Body of pancreas (tissue), 4 donors: ENCODE data around the gene SCFD2. TPM values are rescaled to one million over a fixed set of nuclear protein-coding genes. Genes with fewer than 3 reads are reported as not detected.

ENCODE experiments used
- ATAC-seq: fragments of 150-250 bp; one replicate; pipeline ENCODE4 v1.9.1; 2016
- DNase-seq, 4 donors: peaks; one replicate each; pipeline ENCODE4 v3.0.0-alpha.2; 2019
- H3K27ac ChIP-seq, 4 donors: fragments of 200-600 bp; sonication (generic); 1 replicate in 3 of 4; 2 replicates in 1 of 4; pipeline versions ENCODE4 v1.5.1 to v1.6.1; 2016 to 2019; ENCODE audit warnings: mild to moderate bottlenecking in 1 of 4, mixed read lengths in 1 of 4, moderate library complexity in 1 of 4
- H3K27me3 ChIP-seq, 2 donors: fragments of 200-600 bp; sonication (generic); one replicate each; pipeline ENCODE4 v1.6.0; 2016; ENCODE audit warnings: mild to moderate bottlenecking in 1 of 2
- H3K36me3 ChIP-seq, 2 donors: fragments of 200-600 bp; sonication (generic); replicated peaks in 1 of 2; 2 replicates each; pipeline ENCODE4 v1.5.1; 2016; ENCODE audit warnings: low read depth in 2 of 2; ENCODE audit not compliant: insufficient read depth in 1 of 2
- H3K4me1 ChIP-seq: fragments of 200-600 bp; sonication (generic); one replicate; pipeline ENCODE4 v1.6.0; 2016
- H3K4me3 ChIP-seq, 2 donors: fragments of 200-600 bp; sonication (generic); 1 replicate in 1 of 2; 2 replicates in 1 of 2; pipeline ENCODE4 v1.5.1; 2016 to 2019
- H3K9me3 ChIP-seq, 3 donors: fragments of 200-600 bp; sonication (generic); 1 replicate in 2 of 3; 2 replicates in 1 of 3; pipeline ENCODE4 v1.5.1; 2016
- POLR2A ChIP-seq, 3 donors: fragments of 450-650 bp; IDR thresholded peaks; one replicate each; pipeline ENCODE4 v1.6.1; 2016; ENCODE audit warnings: antibody characterized with exemption in 3 of 3, mild to moderate bottlenecking in 2 of 3
- WGBS, 2 donors: methylation state at CpG; one replicate each; pipeline ENCODE4 v1.1.5; 2017; 5-methylcytosine and 5-hydroxymethylcytosine counted together
- intact Hi-C: fragments of 100-400 bp; cut with DNase I; formaldehyde crosslinking; loops from one replicate; pipeline ENCODE4 v1.15.1; 2023
- total RNA-seq, 2 donors: library from RNA; depleted of rRNA; stranded (reverse); fragments of >200 nt; gene quantifications; one replicate each; pipeline ENCODE4 v1.1.0, GENCODE V29; 2016
- TF ChIP-seq, protein P1 (sequence below), 7 experiments: fragments of 450-650 bp in 4 of 7; fragments of 200-600 bp in 3 of 7; sonication (generic) in 3 of 7; IDR thresholded peaks; one replicate each; pipeline ENCODE4 v1.5.1; 2016 to 2019; ENCODE audit warnings: antibody characterized with exemption in 7 of 7

The SCFD2 gene
- total RNA-seq, 2 donors from 2014 or later, result 17.9 to 53.7 TPM

DNA sequence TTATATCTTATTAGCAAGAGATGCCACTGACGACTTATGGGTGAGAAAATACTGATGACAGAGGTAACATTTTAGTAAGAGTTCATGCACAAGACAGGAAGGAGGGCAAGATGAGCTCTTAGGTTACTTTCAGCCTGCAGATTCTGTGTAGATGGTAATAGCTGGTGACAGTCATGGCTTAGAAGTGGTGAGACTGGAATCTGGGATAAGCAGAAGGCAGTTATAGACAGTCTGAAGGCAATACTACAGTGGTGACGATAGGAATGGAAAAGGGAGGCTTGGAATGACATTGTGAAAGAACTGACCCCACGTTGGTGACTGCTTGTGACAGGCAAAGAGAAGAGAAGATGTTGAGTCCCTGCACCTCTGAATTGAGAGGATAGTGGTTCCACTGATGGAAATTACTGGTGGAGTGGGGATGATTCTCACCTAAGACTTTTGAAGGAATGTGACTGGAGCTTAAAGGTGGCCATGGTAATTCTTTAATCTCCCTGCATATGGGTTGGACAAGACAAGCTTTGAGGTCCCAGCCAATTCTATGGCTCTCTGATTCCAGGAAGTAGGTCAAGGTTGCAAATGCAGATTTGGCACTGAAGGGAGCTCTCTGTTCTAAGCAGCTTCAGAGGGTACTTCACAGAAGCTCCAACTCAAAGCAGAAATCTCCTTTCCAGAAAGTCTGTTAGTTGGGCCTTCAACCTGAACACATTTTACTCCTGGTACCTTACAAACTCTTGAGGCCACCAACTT lies 404.0 kb downstream of the SCFD2 start:
- ATAC-seq, result peak; percentile 59
- Histone ChIP-seq H3K4me3 (no peak overlapping the region), H3K27me3 (no peaks in the 10 kb centered on the region), H3K27ac (peak overlapping the region in 1 of 4 donors; percentile 17), H3K36me3 (no peaks in the 10 kb centered on the region), H3K9me3 (no peaks in the 10 kb centered on the region), H3K4me1 (peaks cover 31% of the 10 kb centered on the region)
- DNase-seq, result peak; percentile 18 to 47 (median 32)
- WGBS, 2 donors, result 77 to 87% methylated on average over 3 of the region's 3 CpGs
- intact Hi-C loops, result no loop called here
- TF ChIP-seq POLR2A (IDR thresholded peaks at IDR 0.05), result no peak

DNA sequence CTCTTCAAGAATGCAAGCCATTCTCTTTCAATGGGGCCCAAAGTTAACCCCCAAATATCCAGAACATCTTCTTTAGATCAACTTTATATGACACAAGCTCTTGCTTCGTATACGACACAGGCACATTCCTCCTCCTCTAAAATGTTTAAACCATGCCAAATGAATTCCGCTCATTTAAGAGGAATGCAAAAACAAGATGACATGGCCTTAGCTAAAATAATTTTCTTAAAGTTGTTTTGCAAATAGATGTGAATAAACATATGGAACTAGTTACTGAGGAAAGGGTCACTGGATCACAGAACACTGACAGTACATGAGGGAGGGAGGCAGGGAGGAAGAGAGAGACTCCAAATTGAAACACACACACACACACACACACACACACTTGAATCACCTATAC lies 406.3 kb downstream of the SCFD2 start:
- H3K4me3 ChIP-seq, result no peak overlapping the region
- TF ChIP-seq, protein P1, sequence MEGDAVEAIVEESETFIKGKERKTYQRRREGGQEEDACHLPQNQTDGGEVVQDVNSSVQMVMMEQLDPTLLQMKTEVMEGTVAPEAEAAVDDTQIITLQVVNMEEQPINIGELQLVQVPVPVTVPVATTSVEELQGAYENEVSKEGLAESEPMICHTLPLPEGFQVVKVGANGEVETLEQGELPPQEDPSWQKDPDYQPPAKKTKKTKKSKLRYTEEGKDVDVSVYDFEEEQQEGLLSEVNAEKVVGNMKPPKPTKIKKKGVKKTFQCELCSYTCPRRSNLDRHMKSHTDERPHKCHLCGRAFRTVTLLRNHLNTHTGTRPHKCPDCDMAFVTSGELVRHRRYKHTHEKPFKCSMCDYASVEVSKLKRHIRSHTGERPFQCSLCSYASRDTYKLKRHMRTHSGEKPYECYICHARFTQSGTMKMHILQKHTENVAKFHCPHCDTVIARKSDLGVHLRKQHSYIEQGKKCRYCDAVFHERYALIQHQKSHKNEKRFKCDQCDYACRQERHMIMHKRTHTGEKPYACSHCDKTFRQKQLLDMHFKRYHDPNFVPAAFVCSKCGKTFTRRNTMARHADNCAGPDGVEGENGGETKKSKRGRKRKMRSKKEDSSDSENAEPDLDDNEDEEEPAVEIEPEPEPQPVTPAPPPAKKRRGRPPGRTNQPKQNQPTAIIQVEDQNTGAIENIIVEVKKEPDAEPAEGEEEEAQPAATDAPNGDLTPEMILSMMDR (IDR thresholded peaks at IDR 0.05), result no peak
- no peak for TF ChIP-seq POLR2A (IDR thresholded peaks at IDR 0.05)
- H3K27me3 ChIP-seq, result no peaks in the 10 kb centered on the region
- no peaks in the 10 kb centered on the region for H3K9me3 ChIP-seq
- intact Hi-C loops, result no loop called here
- H3K36me3 ChIP-seq, result no peaks in the 10 kb centered on the region
- H3K27ac ChIP-seq, result no peak overlapping the region
- ATAC-seq (no peak), DNase-seq (no peak)
- WGBS, 2 donors, result 89 to 94% methylated on average over 3 of the region's 3 CpGs
- H3K4me1 ChIP-seq, result peaks cover 35% of the 10 kb centered on the region

DNA sequence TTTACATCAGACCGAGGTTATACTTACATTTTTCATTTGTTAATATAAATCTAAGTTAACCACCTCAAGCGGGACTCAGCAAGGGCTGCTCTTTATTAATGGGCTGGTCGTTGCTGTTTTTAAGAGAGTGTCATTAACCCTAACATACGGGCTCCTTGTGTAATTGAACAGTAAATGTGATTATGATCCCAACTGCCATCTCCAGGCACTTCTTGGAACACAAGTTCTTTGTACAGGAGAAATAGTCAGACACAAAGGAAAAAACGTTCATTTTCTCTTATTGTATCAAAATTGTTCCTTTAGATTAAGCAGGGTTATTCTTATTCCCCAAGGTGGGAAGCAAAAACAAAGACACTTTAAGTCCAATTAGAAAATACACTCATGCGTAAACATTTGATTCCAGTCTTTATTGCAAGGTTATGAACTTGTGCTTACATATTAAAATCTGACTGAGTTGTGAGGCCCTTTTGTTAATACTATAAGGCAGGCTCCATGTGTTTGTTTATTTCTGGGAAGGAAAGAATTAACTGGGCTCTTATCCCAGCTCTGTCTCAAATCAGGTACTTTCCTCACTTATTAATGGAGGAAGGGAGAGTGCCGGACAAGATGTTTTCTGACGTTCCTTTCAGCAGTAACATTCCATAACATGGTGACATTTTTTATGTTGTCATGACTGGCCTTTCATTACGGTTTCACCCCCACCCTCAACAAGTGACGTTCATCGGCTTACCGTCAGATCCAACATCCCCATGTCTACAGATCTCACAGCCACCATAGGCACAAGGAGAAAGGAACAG lies 407.8 kb downstream of the SCFD2 start:
- Histone ChIP-seq H3K4me3 (no peak overlapping the region), H3K36me3 (no peaks in the 10 kb centered on the region), H3K9me3 (no peaks in the 10 kb centered on the region), H3K4me1 (peaks cover 35% of the 10 kb centered on the region), H3K27me3 (no peaks in the 10 kb centered on the region), H3K27ac (peak overlapping the region in 2 of 4 donors; percentile 1 to 12)
- DNase-seq (no peak), ATAC-seq (no peak)
- TF ChIP-seq, protein P1 (IDR thresholded peaks at IDR 0.05), result no peak
- no peak for TF ChIP-seq POLR2A (IDR thresholded peaks at IDR 0.05)
- intact Hi-C loops, result no loop called here
- 63 to 68% methylated on average over 12 of the region's 12 CpGs for WGBS, 2 donors

GRCh38 chr4:52957220-52957686 lies 408.6 kb downstream of the SCFD2 start:
- Histone ChIP-seq H3K4me1 (peaks cover 29% of the 10 kb centered on the region), H3K27ac (peak overlapping the region in 2 of 4 donors; percentile 1 to 12), H3K36me3 (no peaks in the 10 kb centered on the region), H3K27me3 (no peaks in the 10 kb centered on the region), H3K4me3 (no peak overlapping the region), H3K9me3 (no peaks in the 10 kb centered on the region)
- DNase-seq (peak in 2 of 4 donors; percentile 11 to 18), ATAC-seq (no peak)
- 32 to 35% methylated on average over 9 of the region's 9 CpGs for WGBS, 2 donors
- intact Hi-C loops, result no loop called here
- TF ChIP-seq, protein P1 (IDR thresholded peaks at IDR 0.05), result no peak
- no peak for TF ChIP-seq POLR2A (IDR thresholded peaks at IDR 0.05)

GRCh38 chr4:52956691-52957090 lies 409.2 kb downstream of the SCFD2 start:
- Histone ChIP-seq H3K36me3 (no peaks in the 10 kb centered on the region), H3K4me3 (no peak overlapping the region), H3K27ac (no peak overlapping the region), H3K9me3 (no peaks in the 10 kb centered on the region), H3K27me3 (no peaks in the 10 kb centered on the region), H3K4me1 (peaks cover 24% of the 10 kb centered on the region)
- TF ChIP-seq POLR2A (IDR thresholded peaks at IDR 0.05), result no peak
- TF ChIP-seq, protein P1 (IDR thresholded peaks at IDR 0.05), result no peak
- no peak for ATAC-seq
- no peak for DNase-seq
- 53 to 69% methylated on average over 2 of the region's 2 CpGs for WGBS, 2 donors
- intact Hi-C loops, result no loop called here
